Caco-2 (cell line): ENCODE measurements around the gene GABBR1. TPM values are rescaled to one million over a fixed set of nuclear protein-coding genes. Genes with fewer than 3 reads are reported as not detected.

Experiments used
- BruUV-seq: library from RNA; stranded (reverse); fragments of 400-500 nt; replicated peaks from 2 replicates; lab custom pipeline; 2021; lab: Mats Ljungman, UMichigan
- CTCF ChIA-PET: fragments of 300-600 bp; sonication (Branson Sonifier 250); formaldehyde crosslinking; loops from one replicate; lab custom pipeline; 2022; ENCODE audit warnings: antibody characterized with exemption; lab: Charles Lee
- POLR2A ChIA-PET: fragments of 300-600 bp; sonication (Branson Sonifier 250); formaldehyde crosslinking; loops from one replicate; lab custom pipeline; 2022; ENCODE audit warnings: antibody characterized with exemption; lab: Charles Lee
- DNase-seq, 2 experiments: peaks; one replicate each; pipeline versions ENCODE4 v3.0.0 to v3.0.0-alpha.2; 2020 to 2022
- H3K27me3 ChIP-seq: replicated peaks from 2 replicates; pipeline ENCODE4 v1.6.0; 2011; ENCODE audit warnings: low read length; ENCODE audit not compliant: control insufficient read depth, insufficient read depth
- H3K36me3 ChIP-seq: 2 replicates; pipeline ENCODE4 v1.5.1; 2011; ENCODE audit warnings: low read length; ENCODE audit not compliant: control insufficient read depth, insufficient read depth
- H3K4me1 ChIP-seq: fragments of 250-450 bp; sonication (Bioruptor Pico); 2 replicates; pipeline ENCODE4 v1.5.1; 2020; ENCODE audit warnings: mild to moderate bottlenecking
- H3K4me3 ChIP-seq: 2 replicates; pipeline ENCODE4 v1.5.1; 2011; ENCODE audit warnings: low read depth, mild to moderate bottlenecking, control low read depth, low read length
- H3K9me3 ChIP-seq: fragments of 250-450 bp; sonication (Bioruptor Pico); 2 replicates; pipeline ENCODE4 v1.5.1; 2020; ENCODE audit warnings: mild to moderate bottlenecking, moderate library complexity
- H3K27ac Mint-ChIP-seq: one replicate; pipeline ENCODE4 v1.8.0; 2022; ENCODE audit warnings: mixed read lengths; ENCODE audit not compliant: unreplicated experiment
- H3K27me3 Mint-ChIP-seq: one replicate; pipeline ENCODE4 v1.8.0; 2022; ENCODE audit warnings: mixed read lengths; ENCODE audit not compliant: insufficient read depth, unreplicated experiment
- H3K36me3 Mint-ChIP-seq: one replicate; pipeline ENCODE4 v1.8.0; 2022; ENCODE audit warnings: mild to moderate bottlenecking, mixed read lengths; ENCODE audit not compliant: insufficient read depth, unreplicated experiment
- H3K4me1 Mint-ChIP-seq: one replicate; pipeline ENCODE4 v1.8.0; 2022; ENCODE audit warnings: low read depth, mixed read lengths; ENCODE audit not compliant: unreplicated experiment
- H3K4me3 Mint-ChIP-seq: one replicate; pipeline ENCODE4 v1.8.0; 2022; ENCODE audit warnings: mild to moderate bottlenecking, moderate library complexity, mixed read lengths; ENCODE audit not compliant: unreplicated experiment
- H3K9me3 Mint-ChIP-seq: one replicate; pipeline ENCODE4 v1.8.0; 2022; ENCODE audit warnings: mixed read lengths; ENCODE audit not compliant: unreplicated experiment
- intact Hi-C: fragments of 100-400 bp; cut with micrococcal nuclease; formaldehyde crosslinking; loops from one replicate; pipeline ENCODE4 v1.10.0; 2022; ENCODE audit not compliant: unreplicated experiment
- total RNA-seq: library from RNA; stranded (reverse); gene quantifications from 2 replicates; pipeline ENCODE4 v1.2.3, GENCODE V29; 2022
- TF ChIP-seq, protein P1 (sequence below), 2 experiments: fragments of 200-600 bp in 1 of 2; IDR thresholded peaks; 1 replicate in 1 of 2; 2 replicates in 1 of 2; pipeline versions ENCODE4 v1.5.1 to v1.8.0; 2011 to 2022; ENCODE audit warnings: antibody characterized with exemption in 1 of 2, control low read depth in 1 of 2, inconsistent platforms in 1 of 2, low read depth in 1 of 2, low read length in 1 of 2, mild to moderate bottlenecking in 1 of 2, moderate library complexity in 1 of 2; ENCODE audit not compliant: insufficient read depth in 1 of 2, severe bottlenecking in 1 of 2, unreplicated experiment in 1 of 2

Gene GABBR1
- total RNA-seq, 1 experiment from 2014 or later: 3.3 TPM

DNA sequence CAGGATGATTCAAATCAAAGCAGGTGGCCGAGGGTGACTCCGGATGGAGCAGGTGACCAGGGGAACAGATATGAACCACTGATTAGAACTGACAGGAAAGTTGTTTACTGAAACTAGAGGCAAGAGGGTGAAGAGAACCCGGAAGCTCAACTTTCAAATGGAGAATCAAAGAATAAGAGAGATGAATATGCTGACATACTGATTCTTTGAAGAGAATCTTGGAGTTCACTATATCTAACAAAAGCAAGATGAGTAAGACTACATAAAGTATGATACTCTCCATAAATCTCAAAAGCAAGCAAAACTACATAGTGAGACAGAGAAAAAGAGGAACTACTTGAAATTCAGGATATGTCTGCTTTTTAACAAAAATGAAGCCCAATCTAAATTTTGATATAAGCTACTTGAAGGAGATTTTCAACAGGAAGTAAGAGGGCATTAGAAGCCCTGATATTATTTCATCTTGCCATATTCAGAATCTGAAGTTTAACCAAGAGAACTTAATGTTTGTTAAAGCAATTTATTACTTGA lies 69.5 kb downstream of the GABBR1 start:
- intact Hi-C loops: no loop called here
- H3K4me3 ChIP-seq: no peak overlapping the region
- no peaks in the 10 kb centered on the region for H3K27me3 ChIP-seq
- Mint-ChIP-seq H3K27me3 (peaks cover 7% of the 10 kb centered on the region), H3K4me1 (peaks cover 21% of the 10 kb centered on the region), H3K4me3 (no peak overlapping the region), H3K36me3 (no peaks in the 10 kb centered on the region), H3K9me3 (peaks cover 16% of the 10 kb centered on the region), H3K27ac (no peak overlapping the region)
- CTCF ChIA-PET: no interaction called here
- BruUV-seq: no TSS peak
- H3K9me3 ChIP-seq: no peaks in the 10 kb centered on the region
- no peak for DNase-seq
- H3K36me3 ChIP-seq: no peaks in the 10 kb centered on the region
- TF ChIP-seq, protein P1, sequence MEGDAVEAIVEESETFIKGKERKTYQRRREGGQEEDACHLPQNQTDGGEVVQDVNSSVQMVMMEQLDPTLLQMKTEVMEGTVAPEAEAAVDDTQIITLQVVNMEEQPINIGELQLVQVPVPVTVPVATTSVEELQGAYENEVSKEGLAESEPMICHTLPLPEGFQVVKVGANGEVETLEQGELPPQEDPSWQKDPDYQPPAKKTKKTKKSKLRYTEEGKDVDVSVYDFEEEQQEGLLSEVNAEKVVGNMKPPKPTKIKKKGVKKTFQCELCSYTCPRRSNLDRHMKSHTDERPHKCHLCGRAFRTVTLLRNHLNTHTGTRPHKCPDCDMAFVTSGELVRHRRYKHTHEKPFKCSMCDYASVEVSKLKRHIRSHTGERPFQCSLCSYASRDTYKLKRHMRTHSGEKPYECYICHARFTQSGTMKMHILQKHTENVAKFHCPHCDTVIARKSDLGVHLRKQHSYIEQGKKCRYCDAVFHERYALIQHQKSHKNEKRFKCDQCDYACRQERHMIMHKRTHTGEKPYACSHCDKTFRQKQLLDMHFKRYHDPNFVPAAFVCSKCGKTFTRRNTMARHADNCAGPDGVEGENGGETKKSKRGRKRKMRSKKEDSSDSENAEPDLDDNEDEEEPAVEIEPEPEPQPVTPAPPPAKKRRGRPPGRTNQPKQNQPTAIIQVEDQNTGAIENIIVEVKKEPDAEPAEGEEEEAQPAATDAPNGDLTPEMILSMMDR (IDR thresholded peaks at IDR 0.05; ENCODE audit: insufficient read depth in 1 of 2, low read depth in 1 of 2, low read length in 1 of 2, severe bottlenecking in 1 of 2, unreplicated experiment in 1 of 2): no peak
- peaks cover 20% of the 10 kb centered on the region; the same call in 1 of the 2 replicates for H3K4me1 ChIP-seq
- POLR2A ChIA-PET: no interaction called here

DNA sequence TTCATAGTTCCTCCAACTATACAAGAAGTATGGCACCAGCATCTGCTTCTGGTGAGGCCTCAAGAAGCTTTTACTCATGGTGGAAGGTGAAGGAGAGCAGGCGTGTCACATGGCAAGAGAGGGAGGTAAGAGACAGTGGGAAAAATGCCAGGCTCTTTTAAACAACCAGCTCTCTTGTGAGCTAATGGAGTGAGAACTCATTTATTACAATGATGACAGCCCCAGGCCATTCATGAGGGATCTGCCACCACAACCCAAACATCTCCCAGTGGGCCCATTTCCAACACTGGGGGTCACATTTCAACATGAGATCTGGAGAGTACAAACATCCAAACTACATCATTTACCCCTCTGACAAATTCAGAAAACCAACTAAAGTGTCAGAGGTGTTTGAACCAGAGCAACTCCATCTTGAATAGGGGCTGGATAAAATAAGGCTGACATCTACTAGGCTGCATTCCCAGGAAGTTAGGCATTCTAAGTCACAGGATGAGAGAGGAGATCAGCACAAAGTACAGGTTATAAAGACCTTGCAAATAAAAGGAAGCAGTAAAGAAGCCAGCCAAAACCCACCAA lies 71.3 kb downstream of the GABBR1 start:
- H3K27me3 ChIP-seq: no peaks in the 10 kb centered on the region
- H3K27me3 Mint-ChIP-seq: no peaks in the 10 kb centered on the region
- peaks cover 16% of the 10 kb centered on the region for H3K9me3 Mint-ChIP-seq
- no peaks in the 10 kb centered on the region for H3K36me3 Mint-ChIP-seq
- DNase-seq: no peak
- ChIA-PET POLR2A (no interaction called here), CTCF (no interaction called here)
- peaks cover 21% of the 10 kb centered on the region for H3K4me1 Mint-ChIP-seq
- no peaks in the 10 kb centered on the region for H3K9me3 ChIP-seq
- H3K4me3 Mint-ChIP-seq: no peak overlapping the region
- H3K36me3 ChIP-seq: no peaks in the 10 kb centered on the region
- H3K4me3 ChIP-seq: no peak overlapping the region
- BruUV-seq: no TSS peak
- peak overlapping the region; percentile 11 for H3K27ac Mint-ChIP-seq
- peaks cover 20% of the 10 kb centered on the region; the same call in 1 of the 2 replicates for H3K4me1 ChIP-seq
- intact Hi-C loops: no loop called here
- TF ChIP-seq, protein P1 (IDR thresholded peaks at IDR 0.05; ENCODE audit: insufficient read depth in 1 of 2, low read depth in 1 of 2, low read length in 1 of 2, severe bottlenecking in 1 of 2, unreplicated experiment in 1 of 2): no peak

DNA sequence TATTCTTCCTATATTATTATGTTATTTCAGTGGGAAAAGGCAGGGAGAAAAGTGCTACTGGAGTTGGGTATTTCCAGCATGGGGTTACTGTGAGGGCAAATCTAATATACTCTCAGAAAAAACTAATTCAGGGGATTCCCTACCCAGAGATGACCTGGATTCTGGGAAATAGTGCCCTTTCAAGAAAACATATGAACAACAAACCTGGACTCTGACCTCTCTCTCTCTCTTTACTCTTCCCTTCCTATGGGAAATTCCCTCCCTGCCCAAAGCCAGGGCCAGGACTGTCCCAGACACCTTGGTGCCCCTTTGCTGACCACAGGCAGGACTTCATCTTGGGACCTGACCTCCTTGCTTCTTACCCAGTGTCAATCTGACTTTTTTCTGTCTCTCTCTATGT lies 71.9 kb downstream of the GABBR1 start:
- H3K36me3 Mint-ChIP-seq: no peaks in the 10 kb centered on the region
- Histone ChIP-seq H3K36me3 (no peaks in the 10 kb centered on the region), H3K27me3 (no peaks in the 10 kb centered on the region), H3K4me3 (no peak overlapping the region), H3K9me3 (no peaks in the 10 kb centered on the region), H3K4me1 (peaks cover 20% of the 10 kb centered on the region; the same call in 1 of the 2 replicates)
- peak overlapping the region; percentile 11 for H3K27ac Mint-ChIP-seq
- H3K4me1 Mint-ChIP-seq: peaks cover 21% of the 10 kb centered on the region
- intact Hi-C loops: no loop called here
- H3K27me3 Mint-ChIP-seq: no peaks in the 10 kb centered on the region
- TF ChIP-seq, protein P1 (IDR thresholded peaks at IDR 0.05; ENCODE audit: insufficient read depth in 1 of 2, low read depth in 1 of 2, low read length in 1 of 2, severe bottlenecking in 1 of 2, unreplicated experiment in 1 of 2): no peak
- no TSS peak for BruUV-seq
- POLR2A ChIA-PET: no interaction called here
- CTCF ChIA-PET: no interaction called here
- DNase-seq: no peak
- peaks cover 18% of the 10 kb centered on the region for H3K9me3 Mint-ChIP-seq
- H3K4me3 Mint-ChIP-seq: no peak overlapping the region
